ENCODE results near the gene CARD9. TPM values are rescaled to one million over a fixed set of nuclear protein-coding genes. Genes with fewer than 3 reads are reported as not detected.

Gene CARD9
- total and polyA plus RNA-seq, 2 of the 8 experiments (the other 6 are each of a cell fraction or from before 2014, with no cell fraction given) = 0.15 to 1.1 TPM

- FAIRE-seq (no peak), DNase-seq (ENCODE audit: low read depth in 1 of 2, low spot score in 2 of 2) (no peak)
- H4K8ac ChIP-seq (ENCODE audit: extremely low read depth, insufficient read depth, low read length) = peak overlapping the region; percentile 51; the same call in 1 of the 2 replicates
- H4K5ac ChIP-seq (ENCODE audit: insufficient read length, low read depth, low read length) = no peak overlapping the region
- WGBS, 2 experiments (ENCODE audit: extremely low coverage in 1 of 2, insufficient coverage in 1 of 2, insufficient read length in 1 of 2, insufficient replicate concordance in 2 of 2, low coverage in 1 of 2, low lambda C conversion rate in 2 of 2, missing lambda C conversion rate in 1 of 2) = 85% methylated on average over 23 of the region's 26 CpGs; no CpG with 5 or more reads in 1 of the 2 experiments
- no peak overlapping the region for H3K4me3 ChIP-seq (ENCODE audit: extremely low read depth in 1 of 4, insufficient read depth in 2 of 4, low read depth in 3 of 4, low read length in 4 of 4)
- 0 out of 7 replicates have a peak, but pooled peaks cover 0 to 6% (median 0%) of the 10 kb centered on the region in 4 experiments for H3K4me1 ChIP-seq (replicated peaks in 1 of 4; ENCODE audit: control insufficient read depth in 3 of 4, insufficient read depth in 4 of 4, low read length in 3 of 4)
- no peak overlapping the region for H3K56ac ChIP-seq (replicated peaks; ENCODE audit: insufficient read length, low read depth, low read length)
- no peaks in the 10 kb centered on the region for H3K79me2 ChIP-seq (ENCODE audit: control insufficient read depth in 1 of 2, insufficient read depth in 2 of 2, low read length in 2 of 2)
- H2BK5ac ChIP-seq (ENCODE audit: low read depth, low read length) = no peak overlapping the region
- no peak overlapping the region for H2BK120ac ChIP-seq (replicated peaks; ENCODE audit: low read depth, low read length)
- H3K4me2 ChIP-seq (ENCODE audit: insufficient read depth in 1 of 2, low read depth in 2 of 2, low read length in 2 of 2) = no peak overlapping the region
- H2AK5ac ChIP-seq (ENCODE audit: low read depth, low read length) = no peak overlapping the region
- no peak overlapping the region for H3K23ac ChIP-seq (ENCODE audit: insufficient read length)
- no peak overlapping the region for H3K14ac ChIP-seq (ENCODE audit: insufficient read length)
- H4K20me1 ChIP-seq (replicated peaks in 1 of 2; ENCODE audit: control insufficient read depth in 1 of 2, insufficient read depth in 2 of 2, low read length in 2 of 2) = peaks cover 0 to 5% of the 10 kb centered on the region in 2 experiments
- 0 out of 2 replicates have a peak, but pooled peaks cover 2% of the 10 kb centered on the region for H3K79me1 ChIP-seq (ENCODE audit: low read depth, low read length)
- no peak overlapping the region for H2BK20ac ChIP-seq (ENCODE audit: low read length)
- H3K36me3 ChIP-seq (ENCODE audit: control insufficient read depth in 2 of 4, insufficient read depth in 4 of 4, low read length in 3 of 4) = peaks cover 0 to 4% (median 0%) of the 10 kb centered on the region in 4 experiments; a peak in 2 of 8 replicates
- no peak overlapping the region for H3K4ac ChIP-seq (replicated peaks; ENCODE audit: insufficient read length, low read depth, low read length)
- H2BK15ac ChIP-seq (ENCODE audit: low read length) = no peak overlapping the region
- CTCF ChIA-PET (ENCODE audit: partially characterized antibody) = interaction anchor here (0.6 to 3.7 kb wide), 10 partner anchors 12 to 152 kb away, joined by 3 to 20 read pairs (median 4); partner anchors contain the start of gene DNLZ
- no peak overlapping the region for H2AFZ ChIP-seq (ENCODE audit: low read length)
- H3K9me3 ChIP-seq (ENCODE audit: insufficient read depth in 2 of 2, low read depth in 1 of 2, low read length in 1 of 2) = no peaks in the 10 kb centered on the region
- H3K9ac ChIP-seq (replicated peaks in 1 of 4; ENCODE audit: extremely low read depth in 1 of 4, low read depth in 3 of 4, low read length in 3 of 4) = no peak overlapping the region
- POLR2A ChIA-PET (ENCODE audit: partially characterized antibody) = interaction anchor here (0.5 to 1.4 kb wide), 2 partner anchors 9 to 1242 kb away, joined by 3 to 4 read pairs; no protein-coding TSS in a partner anchor
- no peaks in the 10 kb centered on the region for H3K27me3 ChIP-seq (replicated peaks in 1 of 4; ENCODE audit: control insufficient read depth in 3 of 4, extremely low read depth in 1 of 4, insufficient read depth in 3 of 4, low read length in 3 of 4)
- TF ChIP-seq JUND (IDR thresholded peaks at IDR 0.05; ENCODE audit: low read length) = no peak
- TF ChIP-seq GTF2F1 (IDR thresholded peaks at IDR 0.05; ENCODE audit: borderline replicate concordance, low read depth, low read length) = no peak
- TF ChIP-seq POU5F1 (IDR thresholded peaks at IDR 0.05; ENCODE audit: low read depth, low read length) = no peak
- no peak for TF ChIP-seq E2F6 (IDR thresholded peaks at IDR 0.05)
- TF ChIP-seq JUN (IDR thresholded peaks at IDR 0.05; ENCODE audit: low read depth, low read length) = no peak
- no peak overlapping the region for H3K18ac ChIP-seq (ENCODE audit: extremely low read depth, low read length)
- no peaks in the 10 kb centered on the region for H3K23me2 ChIP-seq (ENCODE audit: low read depth, low read length)
- H2BK12ac ChIP-seq (ENCODE audit: low read depth, low read length) = no peak overlapping the region
- H4K91ac ChIP-seq (replicated peaks; ENCODE audit: insufficient read length, low read length) = no peak overlapping the region
- H3K27ac ChIP-seq (ENCODE audit: low read depth, low read length) = no peak overlapping the region
Measured at GRCh38 chr9:136335296-136336155, 37.9 kb downstream of the CARD9 start.
